GM21576 (cell line): ENCODE data around the gene UBQLN3.

ENCODE experiments used
- ATAC-seq: cut with Tn5 transposase; IDR thresholded peaks from one replicate; pipeline ENCODE4 v1.9.1; 2021; ENCODE audit warnings: mild to moderate bottlenecking, moderate library complexity; ENCODE audit not compliant: unreplicated experiment

The UBQLN3 gene

DNA sequence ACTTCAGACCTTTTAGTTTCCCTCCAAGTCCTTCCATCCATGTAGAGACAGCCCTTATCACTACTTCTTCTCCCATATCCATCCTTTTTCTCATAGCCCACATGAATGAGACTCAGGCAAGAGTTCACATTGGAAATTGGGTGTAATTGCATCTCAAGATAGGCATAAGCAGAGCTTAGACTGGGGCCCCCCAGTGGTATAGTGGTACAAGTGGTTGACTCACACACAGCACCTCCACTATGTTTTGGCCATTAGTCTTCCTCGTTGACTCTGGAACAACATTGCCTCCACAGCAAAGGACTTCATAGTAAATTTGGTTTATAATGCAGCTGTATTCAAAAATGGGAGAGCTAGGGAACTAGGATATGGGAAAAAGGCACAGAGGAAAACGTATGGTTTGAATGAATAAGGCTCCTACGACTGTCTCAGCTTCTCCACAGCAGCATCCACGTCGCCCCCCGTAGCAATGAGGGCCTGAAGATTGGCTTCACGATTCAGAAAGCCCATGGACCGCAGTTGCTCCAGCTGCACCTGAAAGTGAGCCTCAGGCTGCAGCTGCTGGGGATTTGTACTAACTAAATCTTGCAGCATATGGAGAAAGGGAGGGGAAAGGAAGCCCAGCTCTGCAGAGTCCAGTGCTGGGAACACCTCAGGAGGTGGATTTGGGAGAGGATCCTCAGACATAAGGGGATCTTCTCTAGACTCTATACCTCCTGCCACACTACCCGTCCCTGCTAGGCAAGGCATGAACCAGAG is 2.4 kb downstream of the UBQLN3 start:
- no peak for ATAC-seq

DNA sequence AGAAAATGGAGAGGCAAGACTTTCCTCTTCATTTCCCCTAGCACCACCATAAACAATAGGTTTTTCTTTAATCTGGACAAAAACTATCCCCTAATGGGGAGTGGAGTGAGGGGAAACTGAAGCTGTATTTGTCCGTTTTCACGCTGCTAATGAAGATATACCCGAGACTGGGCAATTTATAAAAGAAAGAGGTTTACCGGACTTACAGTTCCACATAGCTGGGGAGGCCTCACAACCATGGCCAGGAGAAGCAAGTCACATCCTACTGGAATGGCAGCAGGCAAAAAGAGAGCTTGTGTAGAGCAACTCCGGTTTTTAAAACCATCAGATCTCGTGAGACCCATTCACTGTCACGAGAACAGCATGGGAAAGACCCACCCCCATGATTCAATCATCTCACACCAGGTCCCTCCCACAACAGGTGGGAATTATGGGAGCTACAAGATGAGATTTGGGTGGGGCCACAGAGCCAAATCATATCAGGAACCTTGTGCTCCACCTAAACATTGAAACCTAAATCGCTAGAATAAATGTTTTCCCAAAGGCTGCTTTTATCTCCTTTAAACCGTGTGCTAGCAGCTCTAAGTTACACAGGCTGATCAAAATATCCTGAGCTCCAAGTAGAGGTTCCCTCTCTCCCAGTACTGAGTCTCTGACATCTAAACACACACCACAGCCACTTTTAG is 4.3 kb downstream of the UBQLN3 start:
- ATAC-seq = no peak

DNA sequence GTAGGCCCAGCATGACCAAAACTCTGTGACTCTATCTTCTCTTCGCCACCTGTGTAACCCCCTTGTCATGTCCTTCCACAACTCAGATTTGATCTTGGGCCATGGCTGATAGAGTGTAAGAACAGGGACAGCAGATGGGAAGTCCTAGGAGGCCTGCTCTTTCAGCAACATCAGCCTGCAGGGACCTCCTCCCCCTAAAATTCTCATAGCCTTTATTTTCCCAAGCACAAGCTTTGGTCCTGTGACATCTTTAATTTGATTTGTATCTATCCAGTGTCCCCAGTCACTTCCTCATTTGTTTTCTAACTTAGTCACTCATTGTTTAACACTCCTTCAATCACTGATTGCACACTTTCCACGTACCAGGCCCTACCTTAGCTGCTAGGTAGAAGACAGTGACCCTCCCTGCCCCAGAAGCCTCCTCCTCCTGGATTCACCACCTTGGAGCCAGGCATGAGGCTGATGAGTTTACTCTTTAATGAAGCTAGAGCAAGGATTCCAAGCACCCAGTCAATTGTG is 5.3 kb downstream of the UBQLN3 start:
- no peak for ATAC-seq

DNA sequence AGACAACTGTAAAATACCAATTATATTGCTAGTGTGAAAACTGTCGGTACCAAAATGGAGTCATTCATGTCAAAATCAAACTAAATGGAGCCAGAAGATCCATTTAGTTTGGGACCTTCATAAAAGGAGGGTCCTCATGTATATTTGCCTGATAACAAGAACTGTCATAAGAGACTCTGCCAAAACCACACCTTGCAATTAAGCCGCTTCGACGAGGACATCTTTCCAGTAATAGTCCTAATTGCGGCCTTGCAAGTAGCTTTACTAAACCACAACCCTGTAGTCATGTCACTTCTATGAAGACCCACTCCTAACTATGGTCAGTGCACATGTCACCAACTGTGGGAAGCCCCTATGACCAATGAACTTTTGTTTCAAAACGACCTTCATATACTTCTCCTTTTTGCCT is 9.4 kb downstream of the UBQLN3 start:
- ATAC-seq = no peak

DNA sequence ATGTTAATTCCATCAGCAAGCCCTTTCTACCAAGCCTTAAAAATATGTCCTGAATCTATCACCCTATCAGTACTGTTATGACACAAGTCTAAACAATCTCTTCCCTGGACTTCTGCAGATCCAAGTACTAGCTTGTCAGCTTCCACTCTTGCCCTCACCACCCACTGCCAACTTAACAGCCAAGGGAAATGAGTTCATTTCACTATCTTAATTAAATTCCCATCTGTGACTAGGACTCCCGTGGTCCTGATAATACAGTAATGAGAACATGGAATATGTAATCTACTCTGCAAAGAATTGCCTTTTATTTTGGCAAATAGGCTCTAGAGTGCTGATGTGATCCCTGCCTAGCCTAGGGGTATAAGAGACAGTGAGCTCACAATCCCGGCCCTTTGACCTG is 10.1 kb downstream of the UBQLN3 start:
- ATAC-seq = no peak

DNA sequence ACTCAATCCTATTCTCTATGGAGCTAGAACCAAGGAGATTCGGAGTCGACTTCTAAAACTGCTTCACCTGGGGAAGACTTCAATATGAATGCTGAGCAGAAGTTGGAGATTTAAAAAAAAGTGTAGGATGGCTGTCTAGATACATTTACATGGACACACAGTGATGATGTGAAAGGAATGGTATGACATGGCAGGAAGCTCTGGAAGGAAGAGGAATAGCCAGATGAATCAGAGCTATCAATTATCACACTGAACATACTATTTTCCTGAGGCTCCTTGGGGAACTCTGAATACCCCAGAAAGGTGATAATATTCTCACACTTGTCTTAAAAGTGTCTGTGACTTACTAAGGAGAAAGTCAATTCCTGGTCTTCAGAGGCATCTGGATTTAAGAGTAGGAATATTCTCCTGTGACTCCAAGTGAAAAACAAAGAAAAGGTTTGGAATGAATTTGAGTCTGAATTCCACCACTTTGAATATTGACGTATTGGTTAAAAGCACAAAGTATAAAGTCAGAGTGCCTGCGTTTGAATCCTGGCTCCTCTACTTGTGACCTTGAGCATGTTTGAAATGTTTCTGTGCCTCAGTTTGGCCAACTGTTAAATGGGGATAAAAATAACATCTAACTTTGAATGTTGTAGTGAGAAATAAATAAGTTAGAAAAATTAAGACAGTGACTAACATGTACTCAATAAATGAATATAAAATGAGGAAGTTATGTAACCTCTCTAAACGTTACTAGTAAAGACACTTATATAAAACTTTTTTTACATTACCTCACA is 20.0 kb downstream of the UBQLN3 start:
- ATAC-seq = no peak

DNA sequence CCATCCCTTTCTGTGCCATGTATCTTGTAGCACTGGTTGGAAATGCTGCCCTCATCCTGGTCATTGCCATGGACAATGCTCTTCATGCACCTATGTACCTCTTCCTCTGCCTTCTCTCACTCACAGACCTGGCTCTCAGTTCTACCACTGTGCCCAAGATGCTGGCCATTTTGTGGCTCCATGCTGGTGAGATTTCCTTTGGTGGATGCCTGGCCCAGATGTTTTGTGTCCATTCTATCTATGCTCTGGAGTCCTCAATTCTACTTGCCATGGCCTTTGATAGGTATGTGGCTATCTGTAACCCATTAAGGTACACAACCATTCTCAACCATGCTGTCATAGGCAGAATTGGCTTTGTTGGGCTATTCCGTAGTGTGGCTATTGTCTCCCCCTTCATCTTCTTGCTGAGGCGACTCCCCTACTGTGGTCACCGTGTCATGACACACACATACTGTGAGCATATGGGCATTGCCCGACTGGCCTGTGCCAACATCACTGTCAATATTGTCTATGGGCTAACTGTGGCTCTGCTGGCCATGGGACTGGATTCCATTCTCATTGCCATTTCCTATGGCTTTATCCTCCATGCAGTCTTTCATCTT is 20.9 kb downstream of the UBQLN3 start:
- ATAC-seq = no peak

DNA sequence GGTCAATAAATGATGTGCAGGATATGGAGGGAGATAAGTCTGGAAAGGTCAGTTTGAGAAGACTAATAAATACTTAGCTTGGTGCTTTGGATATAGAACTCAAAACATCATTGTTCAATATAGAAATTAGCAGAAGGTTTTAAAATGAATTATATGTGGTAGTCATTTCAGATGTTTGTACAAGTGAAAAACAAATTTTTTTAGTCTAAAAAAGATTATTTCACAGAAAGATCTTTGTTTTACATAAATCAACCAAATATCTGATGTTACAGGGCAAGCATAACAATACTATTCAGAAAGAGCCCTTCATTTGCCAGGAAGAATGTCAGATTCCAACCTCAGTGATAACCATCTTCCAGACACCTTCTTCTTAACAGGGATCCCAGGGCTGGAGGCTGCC is 21.4 kb downstream of the UBQLN3 start, which contains the start of gene OR52D1:
TSS of gene OR52D1 (plus strand) at position 301 of the 400 bp plus-strand sequence. CDS start at position 323, 22 bp downstream.
- no peak for ATAC-seq

DNA sequence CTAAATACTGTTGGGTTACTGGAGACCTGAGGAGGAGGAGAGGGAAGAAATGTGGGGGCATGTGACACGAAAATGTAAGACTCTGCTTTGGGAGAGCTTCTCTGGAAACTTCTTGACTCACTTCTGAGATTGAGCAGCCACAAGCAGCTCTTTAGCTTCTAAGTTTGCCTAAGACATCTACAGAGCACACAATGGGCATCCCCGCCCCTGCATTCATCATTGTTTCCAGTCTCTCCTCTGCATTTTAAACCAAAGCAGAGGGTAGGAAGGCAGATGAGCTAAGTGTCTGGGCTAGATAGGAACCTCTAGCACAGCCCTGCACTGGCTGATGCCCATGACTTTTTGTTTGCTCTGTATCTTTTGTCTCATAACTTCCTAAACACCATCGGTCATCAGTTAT is 23.3 kb downstream of the UBQLN3 start:
- ATAC-seq = no peak

DNA sequence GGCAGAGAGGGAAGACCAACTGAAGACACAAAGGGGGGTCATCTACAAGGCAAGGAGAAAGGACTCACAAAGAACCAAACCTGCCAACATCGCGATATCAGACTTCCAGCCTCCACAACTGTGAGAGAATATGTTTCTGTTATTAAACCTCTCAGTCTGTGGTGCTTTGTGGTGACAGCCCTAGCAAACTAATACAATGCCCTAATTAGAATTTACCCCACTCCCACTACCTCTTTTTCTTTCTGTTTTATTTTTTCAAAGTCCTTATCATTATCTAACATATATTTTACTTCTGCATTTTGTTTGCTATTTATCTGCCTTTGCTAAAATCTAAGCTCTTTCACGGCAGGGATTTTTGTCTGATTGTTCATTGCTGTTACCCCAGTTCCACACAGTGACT is 23.8 kb downstream of the UBQLN3 start:
- ATAC-seq = no peak

DNA sequence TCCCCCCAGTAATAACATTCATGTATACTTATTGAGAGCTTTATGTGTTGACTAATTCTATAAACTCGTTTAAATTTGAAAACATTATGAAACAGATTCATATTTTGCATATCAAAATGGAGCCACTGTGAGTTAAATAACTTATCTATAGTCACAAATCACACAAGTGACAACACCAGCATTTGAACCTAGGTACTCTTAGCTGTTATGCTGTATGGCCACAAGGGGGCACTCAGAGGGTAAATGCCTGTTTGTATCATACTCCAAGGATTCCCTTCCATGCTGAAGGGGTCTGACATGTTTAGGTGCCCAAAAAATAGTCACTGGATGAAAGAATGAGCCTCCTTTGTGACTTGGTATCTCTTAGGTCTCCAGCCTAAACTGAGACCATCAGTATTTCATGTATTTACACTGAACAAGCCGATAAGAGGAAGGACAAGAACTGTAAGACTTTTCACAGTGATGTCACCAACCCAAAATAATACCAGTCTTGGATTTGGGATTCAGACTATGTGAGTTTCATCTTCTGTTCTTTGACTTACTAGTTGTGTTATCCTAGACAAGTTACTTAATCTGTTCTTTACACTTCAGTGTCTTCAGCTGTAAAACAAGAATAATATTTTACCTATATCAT is 33.5 kb downstream of the UBQLN3 start:
- ATAC-seq = peak; percentile 84

DNA sequence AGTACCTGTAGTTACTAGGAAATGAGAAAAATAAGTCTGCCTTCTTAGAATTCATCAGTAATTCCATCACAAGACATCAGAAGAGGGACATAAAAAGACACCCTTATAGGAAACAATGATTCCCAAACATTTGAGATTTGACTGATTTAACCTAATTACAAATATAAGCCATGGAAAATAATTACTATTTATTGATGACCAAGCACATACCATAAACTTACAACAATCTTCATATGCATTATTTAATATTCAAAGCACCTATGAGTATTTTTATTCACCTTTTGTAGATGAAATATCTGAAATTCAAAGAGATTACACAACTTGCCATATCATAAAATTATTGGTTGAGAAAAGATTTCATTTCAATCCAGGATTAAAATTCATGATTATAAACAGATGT is 35.8 kb downstream of the UBQLN3 start:
- ATAC-seq = no peak

DNA sequence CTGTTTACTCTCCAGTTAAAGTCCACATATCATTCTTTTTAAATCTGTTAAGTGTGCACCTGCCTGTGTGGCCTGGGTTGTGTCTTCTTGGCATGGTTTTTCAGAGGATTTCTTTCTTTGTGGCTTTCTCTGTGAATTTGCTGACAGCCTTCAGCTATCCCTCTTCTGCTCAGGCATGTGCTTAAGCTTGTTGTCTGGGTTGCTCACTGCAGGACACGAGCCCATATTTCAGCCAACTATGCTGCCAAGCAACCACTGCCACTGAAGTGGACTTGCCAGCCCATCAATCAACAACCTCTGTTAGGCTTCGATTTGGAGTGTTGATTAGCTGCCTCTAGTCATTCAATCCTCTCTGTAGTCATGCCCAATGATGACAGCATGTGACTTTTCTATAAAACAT is 42.2 kb downstream of the UBQLN3 start:
- ATAC-seq = no peak

DNA sequence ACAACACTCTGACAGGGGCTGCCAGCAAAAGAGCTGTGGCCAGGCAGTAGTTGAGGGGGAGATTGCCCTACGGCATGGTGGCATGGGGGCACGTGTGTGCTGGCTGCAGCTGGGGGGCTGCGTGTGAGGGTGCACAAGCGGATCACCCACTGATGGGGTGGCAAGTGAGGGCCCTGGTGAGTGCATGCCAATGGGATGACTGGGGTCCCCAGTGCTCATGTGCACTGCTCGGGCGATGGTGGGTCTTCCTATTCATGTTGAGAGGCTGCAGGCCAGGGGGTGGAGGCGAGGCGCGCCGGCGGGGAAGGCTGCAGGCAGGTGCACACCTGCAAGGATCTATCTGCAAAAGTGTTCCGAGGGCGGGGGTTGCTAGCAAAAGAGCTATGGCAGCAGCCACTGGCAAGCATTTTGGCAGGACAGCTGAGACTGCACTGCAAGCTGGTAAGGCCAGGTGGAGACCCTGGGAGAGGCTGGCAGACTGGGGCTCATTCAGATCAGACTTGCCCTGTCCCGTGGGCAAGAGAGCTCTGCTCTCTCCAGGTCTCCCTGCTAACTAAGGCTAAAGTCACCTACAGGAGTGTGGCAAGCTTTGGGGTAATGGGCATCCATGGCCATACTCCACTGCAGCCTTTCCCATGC is 48.7 kb downstream of the UBQLN3 start:
- ATAC-seq = no peak
